Measurements from ENCODE around the gene TOR4A.

DNA sequence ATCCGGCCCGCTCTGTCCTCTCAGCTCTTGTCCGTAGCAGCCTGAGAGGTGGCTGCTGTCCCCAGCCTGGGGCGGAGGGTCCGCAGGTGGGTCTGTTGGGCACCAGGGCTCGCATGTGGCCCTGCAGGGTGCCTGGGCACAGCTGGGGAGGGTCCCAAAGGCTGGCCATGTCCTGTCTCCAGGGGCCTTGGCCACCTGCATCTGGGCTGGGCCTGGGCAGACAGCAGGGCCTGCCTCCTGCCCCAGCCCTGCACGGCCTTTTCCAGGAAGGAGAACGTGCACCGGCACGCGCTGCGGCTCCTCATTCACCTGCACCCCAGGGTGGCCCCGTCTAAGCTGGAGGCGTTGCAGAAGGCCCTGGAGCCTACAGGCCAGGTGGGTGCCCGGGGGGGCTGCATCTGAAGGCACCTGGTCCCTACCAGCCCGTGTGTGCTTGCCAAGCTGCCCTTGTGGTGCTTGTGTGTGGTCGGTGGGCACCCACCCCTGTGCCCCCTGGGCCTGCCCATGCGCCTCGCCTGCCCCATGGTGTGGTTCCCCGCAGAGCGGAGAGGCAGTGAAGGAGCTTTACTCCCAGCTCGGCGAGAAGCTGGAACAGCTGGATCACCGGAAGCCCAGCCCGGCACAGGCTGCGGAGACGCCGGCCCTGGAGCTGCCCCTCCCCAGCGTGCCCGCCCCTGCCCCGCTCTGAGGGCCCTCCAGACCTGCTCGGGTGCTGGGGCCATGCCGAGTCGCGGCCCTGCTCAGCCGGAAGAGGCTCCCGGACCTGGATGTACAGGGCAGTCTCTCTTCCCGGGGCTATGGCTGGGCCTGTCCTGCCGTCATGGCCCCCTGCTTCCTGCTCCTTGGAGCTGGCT lies 5.1 kb upstream of the TOR4A start:
- TF ChIP-seq, protein P1, sequence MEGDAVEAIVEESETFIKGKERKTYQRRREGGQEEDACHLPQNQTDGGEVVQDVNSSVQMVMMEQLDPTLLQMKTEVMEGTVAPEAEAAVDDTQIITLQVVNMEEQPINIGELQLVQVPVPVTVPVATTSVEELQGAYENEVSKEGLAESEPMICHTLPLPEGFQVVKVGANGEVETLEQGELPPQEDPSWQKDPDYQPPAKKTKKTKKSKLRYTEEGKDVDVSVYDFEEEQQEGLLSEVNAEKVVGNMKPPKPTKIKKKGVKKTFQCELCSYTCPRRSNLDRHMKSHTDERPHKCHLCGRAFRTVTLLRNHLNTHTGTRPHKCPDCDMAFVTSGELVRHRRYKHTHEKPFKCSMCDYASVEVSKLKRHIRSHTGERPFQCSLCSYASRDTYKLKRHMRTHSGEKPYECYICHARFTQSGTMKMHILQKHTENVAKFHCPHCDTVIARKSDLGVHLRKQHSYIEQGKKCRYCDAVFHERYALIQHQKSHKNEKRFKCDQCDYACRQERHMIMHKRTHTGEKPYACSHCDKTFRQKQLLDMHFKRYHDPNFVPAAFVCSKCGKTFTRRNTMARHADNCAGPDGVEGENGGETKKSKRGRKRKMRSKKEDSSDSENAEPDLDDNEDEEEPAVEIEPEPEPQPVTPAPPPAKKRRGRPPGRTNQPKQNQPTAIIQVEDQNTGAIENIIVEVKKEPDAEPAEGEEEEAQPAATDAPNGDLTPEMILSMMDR (conservative IDR thresholded peaks at IDR 0.05 in 1 of 2, IDR thresholded peaks at IDR 0.05 in 1 of 2; ENCODE audit: extremely low read depth in 1 of 2, insufficient read depth in 1 of 2, low read depth in 1 of 2, low read length in 2 of 2) = no peak
- no peak for TF ChIP-seq EZH2 (IDR thresholded peaks at IDR 0.05; ENCODE audit: borderline replicate concordance, low read length)

Measured in mammary epithelial cell (primary cell).